Measurements from ENCODE around the gene HOXA7.

GRCh38 chr7:27106901-27107240, 49.6 kb downstream of the HOXA7 start:
- TF ChIP-seq CTCF (IDR thresholded peaks at IDR 0.05) (no peak), POLR2A (IDR thresholded peaks at IDR 0.05) (no peak), EP300 (IDR thresholded peaks at IDR 0.05) (no peak)
